HG03097 (cell line): ENCODE measurements around the gene C5orf58.

Experiments used
- ATAC-seq: cut with Tn5 transposase; IDR thresholded peaks from one replicate; pipeline ENCODE4 v1.9.1; 2021; ENCODE audit not compliant: unreplicated experiment, low FRiP score

The C5orf58 gene

GRCh38 chr5:170278611-170279458 is 46.0 kb downstream of the C5orf58 start:
- peak; percentile 87 for ATAC-seq

GRCh38 chr5:170279459-170279817 is 46.7 kb downstream of the C5orf58 start:
- no peak for ATAC-seq

GRCh38 chr5:170280011-170280493 is 47.3 kb downstream of the C5orf58 start:
- ATAC-seq = no peak

GRCh38 chr5:170283296-170283695 is 50.5 kb downstream of the C5orf58 start:
- ATAC-seq = no peak

- no peak for ATAC-seq
Measured at GRCh38 chr5:170284231-170284630, 51.4 kb downstream of the C5orf58 start.

GRCh38 chr5:170285181-170285580 is 52.4 kb downstream of the C5orf58 start:
- ATAC-seq = no peak

GRCh38 chr5:170286386-170286925 is 53.7 kb downstream of the C5orf58 start:
- ATAC-seq = no peak

GRCh38 chr5:170287532-170287931 is 54.7 kb downstream of the C5orf58 start:
- no peak for ATAC-seq

GRCh38 chr5:170288151-170288550 is 55.4 kb downstream of the C5orf58 start:
- ATAC-seq = no peak

- ATAC-seq = no peak
Measured at GRCh38 chr5:170288551-170288950, 55.8 kb downstream of the C5orf58 start.

- no peak for ATAC-seq
Measured at GRCh38 chr5:170289121-170289520, 56.3 kb downstream of the C5orf58 start.

- ATAC-seq = no peak
Measured at GRCh38 chr5:170289764-170290163, 57.0 kb downstream of the C5orf58 start.

- ATAC-seq = no peak
Measured at GRCh38 chr5:170290498-170290897, 57.7 kb downstream of the C5orf58 start.

GRCh38 chr5:170292179-170293104 is 59.7 kb downstream of the C5orf58 start:
- ATAC-seq = no peak

GRCh38 chr5:170293273-170293672 is 60.5 kb downstream of the C5orf58 start:
- ATAC-seq = peak; percentile 58

GRCh38 chr5:170294057-170294456 is 61.3 kb downstream of the C5orf58 start:
- no peak for ATAC-seq

GRCh38 chr5:170294556-170294955 is 61.8 kb downstream of the C5orf58 start:
- no peak for ATAC-seq
